HepG2 (cell line): Measurements from ENCODE around the gene STPG4. TPM values are rescaled to one million over a fixed set of nuclear protein-coding genes. Genes with fewer than 3 reads are reported as not detected.

Experiments used
- CAMTA2 ChIP-seq: sonication (generic); formaldehyde crosslinking; IDR thresholded peaks from 2 replicates; pipeline ENCODE4 v1.4.0; 2020; ENCODE audit warnings: mild to moderate bottlenecking, missing genetic modification reagents, borderline replicate concordance
- CENPX ChIP-seq: sonication (generic); formaldehyde crosslinking; IDR thresholded peaks from 2 replicates; pipeline ENCODE4 v1.9.0; 2021; ENCODE audit warnings: mild to moderate bottlenecking, missing genetic modification reagents, moderate library complexity
- CHD2 ChIP-seq: IDR thresholded peaks from 2 replicates; pipeline ENCODE4 v1.6.1; 2011; ENCODE audit warnings: low read depth, low read length, improper control_type of control experiment
- CREBL2 ChIP-seq: sonication (generic); formaldehyde crosslinking; IDR thresholded peaks from 2 replicates; pipeline ENCODE4 v1.8.1; 2023; ENCODE audit warnings: missing genetic modification reagents, mild to moderate bottlenecking, borderline replicate concordance
- FOXM1 ChIP-seq: sonication (generic); formaldehyde crosslinking; IDR thresholded peaks from 2 replicates; pipeline ENCODE4 v1.5.0; 2020; ENCODE audit warnings: missing genetic modification reagents
- GATAD2A ChIP-seq: IDR thresholded peaks from 2 replicates; pipeline ENCODE4 v1.6.1; 2016
- GFI1 ChIP-seq: sonication (generic); formaldehyde crosslinking; IDR thresholded peaks from 2 replicates; pipeline ENCODE4 v1.5.0; 2020; ENCODE audit warnings: missing genetic modification reagents, mild to moderate bottlenecking, borderline replicate concordance
- HDAC2 ChIP-seq: sonication (generic); formaldehyde crosslinking; IDR thresholded peaks from 2 replicates; pipeline ENCODE4 v1.4.0; 2020; ENCODE audit warnings: missing genetic modification reagents
- KAT2B ChIP-seq: fragments of 150-350 bp; IDR thresholded peaks from 2 replicates; pipeline ENCODE4 v1.6.1; 2014; ENCODE audit warnings: low read depth, low read length, borderline replicate concordance
- KAT8 ChIP-seq: IDR thresholded peaks from 2 replicates; pipeline ENCODE4 v1.6.1; 2016; ENCODE audit warnings: missing genetic modification reagents, missing compliant biosample characterization
- NAIF1 ChIP-seq: sonication (generic); formaldehyde crosslinking; IDR thresholded peaks from 2 replicates; pipeline ENCODE4 v1.5.0; 2020; ENCODE audit warnings: mild to moderate bottlenecking, missing genetic modification reagents, borderline replicate concordance
- NR3C1 ChIP-seq: sonication (generic); formaldehyde crosslinking; IDR thresholded peaks from 2 replicates; pipeline ENCODE4 v1.4.0; 2020; ENCODE audit warnings: missing genetic modification reagents
- POLR2AphosphoS2 ChIP-seq: IDR thresholded peaks from 2 replicates; pipeline ENCODE4 v1.6.1; 2011; ENCODE audit warnings: low read depth, low read length, improper control_type of control experiment
- RBAK ChIP-seq: sonication (generic); formaldehyde crosslinking; IDR thresholded peaks from 2 replicates; pipeline ENCODE4 v1.5.1; 2020; ENCODE audit warnings: mild to moderate bottlenecking, missing genetic modification reagents
- SKIL ChIP-seq: sonication (generic); formaldehyde crosslinking; IDR thresholded peaks from 2 replicates; pipeline ENCODE4 v1.8.0; 2022; ENCODE audit warnings: missing genetic modification reagents, mild to moderate bottlenecking, moderate library complexity, borderline replicate concordance
- SMAD1 ChIP-seq: sonication (generic); formaldehyde crosslinking; IDR thresholded peaks from 2 replicates; pipeline ENCODE4 v1.4.0; 2020; ENCODE audit warnings: missing genetic modification reagents, low read depth, mild to moderate bottlenecking, borderline replicate concordance
- TCF12 ChIP-seq, 2 experiments: fragments of 450-650 bp in 1 of 2; sonication (generic) in 1 of 2; formaldehyde crosslinking in 1 of 2; IDR thresholded peaks; 2 replicates each; pipeline versions ENCODE4 v1.6.1 to v1.8.0; 2017 to 2022; ENCODE audit warnings: antibody characterized with exemption in 1 of 2, mild to moderate bottlenecking in 1 of 2, missing genetic modification reagents in 1 of 2, moderate library complexity in 1 of 2
- THAP8 ChIP-seq: sonication (generic); formaldehyde crosslinking; IDR thresholded peaks from 2 replicates; pipeline ENCODE4 v1.5.1; 2020; ENCODE audit warnings: missing genetic modification reagents, mild to moderate bottlenecking, borderline replicate concordance
- ZBTB42 ChIP-seq: sonication (generic); formaldehyde crosslinking; IDR thresholded peaks from 2 replicates; pipeline ENCODE4 v1.5.0; 2020; ENCODE audit warnings: mild to moderate bottlenecking, missing genetic modification reagents
- ZNF383 ChIP-seq: sonication (generic); formaldehyde crosslinking; IDR thresholded peaks from 2 replicates; pipeline ENCODE4 v1.4.0; 2020; ENCODE audit warnings: missing genetic modification reagents, mild to moderate bottlenecking, borderline replicate concordance
- ZNF431 ChIP-seq: sonication (generic); formaldehyde crosslinking; IDR thresholded peaks from 2 replicates; pipeline ENCODE4 v1.9.0; 2022; ENCODE audit warnings: missing genetic modification reagents, low read depth, mild to moderate bottlenecking, borderline replicate concordance
- ZNF570 ChIP-seq: sonication (generic); formaldehyde crosslinking; IDR thresholded peaks from 2 replicates; pipeline ENCODE4 v1.4.0; 2020; ENCODE audit warnings: mild to moderate bottlenecking, missing genetic modification reagents, borderline replicate concordance
- ZNF709 ChIP-seq: sonication (generic); formaldehyde crosslinking; IDR thresholded peaks from 2 replicates; pipeline ENCODE4 v1.5.0; 2020; ENCODE audit warnings: mild to moderate bottlenecking, missing genetic modification reagents
- ZSCAN22 ChIP-seq: sonication (generic); formaldehyde crosslinking; IDR thresholded peaks from 2 replicates; pipeline ENCODE4 v1.4.0; 2020; ENCODE audit warnings: mild to moderate bottlenecking, missing genetic modification reagents
- polyA plus RNA-seq, 8 experiments: library from polyadenylated mRNA; depleted of rRNA in 3 of 8; stranded (reverse) in 7 of 8; unstranded in 1 of 8; fragments of >200 nt; fragmentation: Illumina TruSeq in 4 of 8; extraction: Trizol in 4 of 8; gene quantifications; 2 replicates each; pipeline versions ENCODE4 v1.2.1 to v1.2.3, GENCODE V29; 2011 to 2016; ENCODE audit warnings: low read depth in 4 of 8, missing spikeins in 1 of 8, mixed read lengths in 1 of 8; ENCODE audit not compliant: insufficient read depth in 1 of 8
- total RNA-seq, 5 experiments: library from RNA; depleted of rRNA; stranded (reverse); fragments of >200 nt; fragmentation: Illumina TruSeq; extraction: Trizol; gene quantifications; 2 replicates each; pipeline ENCODE4 v1.2.3, GENCODE V29; 2016; ENCODE audit warnings: low read depth in 1 of 5
- TF ChIP-seq, protein P1 (sequence below): sonication (generic); formaldehyde crosslinking; IDR thresholded peaks from 2 replicates; pipeline ENCODE4 v1.5.0; 2020; ENCODE audit warnings: missing genetic modification reagents

The STPG4 gene
- total and polyA plus RNA-seq, 2 of the 13 experiments (the other 11 are each of a cell fraction or from before 2014, with no cell fraction given): 0.11 to 0.15 TPM

DNA sequence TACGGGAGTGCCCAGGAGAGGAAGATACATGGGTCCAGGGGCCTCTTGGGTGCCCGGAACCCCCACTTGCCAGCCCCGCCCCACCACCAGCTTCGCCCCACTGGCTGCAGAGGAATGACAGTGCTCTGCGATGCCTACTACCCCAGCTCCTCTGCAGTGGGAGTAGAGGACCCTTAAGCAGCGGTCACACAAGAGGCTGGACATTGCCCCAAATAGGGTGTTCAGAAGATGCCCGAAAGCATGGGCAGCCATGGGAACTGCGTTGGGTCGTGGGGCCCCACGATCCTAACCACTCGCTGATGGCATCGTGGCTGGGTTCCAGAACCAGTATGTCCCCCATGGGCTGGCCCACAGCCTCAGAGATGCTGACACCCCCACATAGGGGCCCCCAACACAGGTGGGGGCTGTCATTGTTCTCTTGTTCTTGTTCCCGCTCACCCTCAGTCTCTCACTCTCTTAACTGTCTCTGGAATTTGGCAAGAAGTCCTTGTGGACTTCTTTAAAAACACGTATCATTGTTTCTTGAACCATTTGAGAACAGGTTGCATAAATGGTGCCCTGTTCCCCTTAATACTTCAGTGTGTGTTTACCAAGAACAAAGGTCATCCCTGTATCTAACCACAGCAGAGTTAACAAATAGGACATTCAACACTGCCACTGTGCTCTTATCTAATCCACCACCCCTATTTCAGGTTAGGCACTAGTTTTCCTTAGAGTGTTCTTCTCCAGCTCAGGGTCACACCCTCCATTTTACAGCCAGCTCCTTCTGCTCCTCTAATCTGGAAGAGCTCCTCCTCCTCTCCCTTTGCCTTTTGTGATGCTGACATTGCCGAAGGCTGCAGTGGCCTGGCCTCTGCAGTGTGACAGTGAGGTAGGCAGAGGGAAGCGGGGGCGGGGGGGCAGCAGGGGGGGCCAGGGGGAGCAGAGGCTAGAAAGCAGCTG lies 76.3 kb downstream of the STPG4 start (continued):
- TF ChIP-seq CREBL2 (CRISPR knock-in tag) (no peak), ZNF383 (CRISPR knock-in tag) (no peak), KAT2B (no peak), ZBTB42 (CRISPR knock-in tag) (no peak; the same call in 1 of the 2 replicates), CENPX (CRISPR knock-in tag) (no peak), SKIL (CRISPR knock-in tag) (peak; percentile 89), ZSCAN22 (no peak), ZNF570 (CRISPR knock-in tag) (no peak; the same call in 1 of the 2 replicates), TCF12 (IDR thresholded peaks at IDR 0.05) (no peak), TCF12 (CRISPR knock-in tag; IDR thresholded peaks at IDR 0.05) (no peak), NAIF1 (CRISPR knock-in tag) (no peak), GATAD2A (peak; percentile 100), ZNF709 (CRISPR knock-in tag) (no peak), CAMTA2 (no peak), CHD2 (0 out of 2 replicates have a peak, but pooled peaks have one; percentile 5), FOXM1 (CRISPR knock-in tag) (no peak), POLR2AphosphoS2 (0 out of 2 replicates have a peak, but pooled peaks have one; percentile 53), NR3C1 (CRISPR knock-in tag) (no peak), SMAD1 (CRISPR knock-in tag) (no peak), RBAK (CRISPR knock-in tag) (peak; percentile 96), THAP8 (no peak), KAT8 (CRISPR knock-in tag) (peak; percentile 71), ZNF431 (CRISPR knock-in tag) (no peak), HDAC2 (CRISPR knock-in tag) (peak; percentile 98), GFI1 (CRISPR knock-in tag) (peak; percentile 77)
- TF ChIP-seq, protein P1, sequence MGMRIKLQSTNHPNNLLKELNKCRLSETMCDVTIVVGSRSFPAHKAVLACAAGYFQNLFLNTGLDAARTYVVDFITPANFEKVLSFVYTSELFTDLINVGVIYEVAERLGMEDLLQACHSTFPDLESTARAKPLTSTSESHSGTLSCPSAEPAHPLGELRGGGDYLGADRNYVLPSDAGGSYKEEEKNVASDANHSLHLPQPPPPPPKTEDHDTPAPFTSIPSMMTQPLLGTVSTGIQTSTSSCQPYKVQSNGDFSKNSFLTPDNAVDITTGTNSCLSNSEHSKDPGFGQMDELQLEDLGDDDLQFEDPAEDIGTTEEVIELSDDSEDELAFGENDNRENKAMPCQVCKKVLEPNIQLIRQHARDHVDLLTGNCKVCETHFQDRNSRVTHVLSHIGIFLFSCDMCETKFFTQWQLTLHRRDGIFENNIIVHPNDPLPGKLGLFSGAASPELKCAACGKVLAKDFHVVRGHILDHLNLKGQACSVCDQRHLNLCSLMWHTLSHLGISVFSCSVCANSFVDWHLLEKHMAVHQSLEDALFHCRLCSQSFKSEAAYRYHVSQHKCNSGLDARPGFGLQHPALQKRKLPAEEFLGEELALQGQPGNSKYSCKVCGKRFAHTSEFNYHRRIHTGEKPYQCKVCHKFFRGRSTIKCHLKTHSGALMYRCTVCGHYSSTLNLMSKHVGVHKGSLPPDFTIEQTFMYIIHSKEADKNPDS: peak; percentile 93; the same call in 1 of the 2 replicates
